GM18511 (cell line): ENCODE results near the gene COL13A1.

ENCODE experiments used
- ATAC-seq: cut with Tn5 transposase; IDR thresholded peaks from one replicate; pipeline ENCODE4 v1.9.1; 2021; ENCODE audit warnings: mild to moderate bottlenecking, moderate library complexity; ENCODE audit not compliant: unreplicated experiment

Gene COL13A1

GRCh38 chr10:69789164-69789576 lies 12.5 kb upstream of the COL13A1 start:
- no peak for ATAC-seq

- ATAC-seq: no peak
Measured at GRCh38 chr10:69791812-69792211, 9.9 kb upstream of the COL13A1 start.

- ATAC-seq: no peak
Measured at GRCh38 chr10:69792341-69792740, 9.4 kb upstream of the COL13A1 start.

- no peak for ATAC-seq
Measured at GRCh38 chr10:69794673-69795072, 7.0 kb upstream of the COL13A1 start.

GRCh38 chr10:69795242-69795934 lies 6.3 kb upstream of the COL13A1 start:
- no peak for ATAC-seq

- no peak for ATAC-seq
Measured at GRCh38 chr10:69797959-69798358, 3.7 kb upstream of the COL13A1 start.

GRCh38 chr10:69800109-69800508 lies 1.6 kb upstream of the COL13A1 start:
- ATAC-seq: no peak

- no peak for ATAC-seq
Measured at GRCh38 chr10:69800665-69801064, 1.0 kb upstream of the COL13A1 start.

- ATAC-seq: no peak
Measured at GRCh38 chr10:69801094-69801433, 642 bp upstream of the COL13A1 start.

- ATAC-seq: no peak
Measured at GRCh38 chr10:69802424-69803161, 887 bp downstream of the COL13A1 start.

- ATAC-seq: no peak
Measured at GRCh38 chr10:69803809-69804208, 2.1 kb downstream of the COL13A1 start.

- no peak for ATAC-seq
Measured at GRCh38 chr10:69804775-69805174, 3.1 kb downstream of the COL13A1 start.

- ATAC-seq: no peak
Measured at GRCh38 chr10:69807122-69807521, 5.4 kb downstream of the COL13A1 start.

GRCh38 chr10:69807696-69808095 lies 6.0 kb downstream of the COL13A1 start:
- ATAC-seq: no peak

GRCh38 chr10:69809318-69809717 lies 7.6 kb downstream of the COL13A1 start:
- no peak for ATAC-seq

- no peak for ATAC-seq
Measured at GRCh38 chr10:69810097-69810496, 8.4 kb downstream of the COL13A1 start.

- no peak for ATAC-seq
Measured at GRCh38 chr10:69810675-69811397, 9.1 kb downstream of the COL13A1 start.

GRCh38 chr10:69813632-69814031 lies 11.9 kb downstream of the COL13A1 start:
- no peak for ATAC-seq

- no peak for ATAC-seq
Measured at GRCh38 chr10:69814251-69814650, 12.5 kb downstream of the COL13A1 start.

GRCh38 chr10:69815104-69815503 lies 13.4 kb downstream of the COL13A1 start:
- no peak for ATAC-seq

- ATAC-seq: no peak
Measured at GRCh38 chr10:69816521-69816920, 14.8 kb downstream of the COL13A1 start.

GRCh38 chr10:69817078-69817581 lies 15.4 kb downstream of the COL13A1 start:
- no peak for ATAC-seq
